CMK (cell line): ENCODE data around the gene CALR3.
"Not testable (repeated sequence)": the region's sequence is repeated elsewhere in the genome, so short reads cannot be mapped to it uniquely, and the experiment has no call there.

Experiments
- DNase-seq: peaks from one replicate; pipeline ENCODE4 v3.0.0-alpha.2; 2010; ENCODE audit warnings: low read depth

CALR3 gene

GRCh38 chr19:16522559-16523377, 26.8 kb upstream of the CALR3 start:
- DNase-seq: no peak

GRCh38 chr19:16521715-16522289, 25.8 kb upstream of the CALR3 start:
- no peak for DNase-seq

GRCh38 chr19:16520986-16521624, 25.1 kb upstream of the CALR3 start:
- no peak for DNase-seq

DNA sequence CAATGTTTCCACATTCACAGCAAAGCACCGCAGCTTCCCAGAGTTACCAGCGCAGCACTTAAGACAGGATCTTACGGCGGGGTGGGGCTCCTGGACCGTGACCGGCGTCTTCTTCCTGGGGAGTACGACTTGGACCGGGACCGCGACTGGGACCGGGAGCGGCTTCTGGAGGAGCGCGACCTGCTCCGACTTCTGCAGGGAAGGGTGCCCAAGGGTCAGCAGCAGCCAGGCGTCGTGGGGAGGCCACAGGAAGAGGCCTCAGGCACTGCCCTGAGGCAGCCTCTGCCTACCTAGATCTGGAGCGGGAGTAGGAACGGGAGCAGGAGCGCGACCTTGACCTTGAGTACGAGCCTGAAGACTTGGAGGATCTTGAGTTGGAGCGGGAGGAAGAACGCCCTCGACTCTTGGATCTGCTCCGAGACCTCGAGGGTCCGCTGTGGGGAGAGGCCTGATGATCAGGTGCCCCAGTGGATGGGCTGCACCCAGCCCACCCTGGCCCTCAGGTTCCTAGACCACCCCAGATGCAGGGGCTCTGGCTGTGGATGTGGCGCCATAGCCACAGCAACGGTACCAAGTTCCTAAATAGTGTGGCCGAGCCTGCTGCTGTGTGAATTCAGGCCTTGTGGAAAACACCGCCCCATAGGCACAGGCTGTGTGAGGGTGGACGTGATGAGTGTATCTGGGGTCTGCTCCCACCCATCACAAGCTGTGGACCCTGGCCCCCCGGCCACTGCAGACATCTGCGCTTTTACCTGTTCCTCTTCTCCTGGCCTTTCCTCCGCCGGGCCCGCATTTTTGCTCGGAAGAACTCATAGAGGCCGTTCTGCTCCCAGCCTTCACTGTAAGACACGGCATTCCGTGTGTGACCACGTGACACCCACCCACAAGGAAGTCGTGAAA, 24.4 kb upstream of the CALR3 start:
- no peak for DNase-seq

GRCh38 chr19:16519230-16519687, 23.3 kb upstream of the CALR3 start:
- DNase-seq: no peak

- DNase-seq: no peak
Measured at GRCh38 chr19:16518483-16519229, 22.7 kb upstream of the CALR3 start.

- DNase-seq: no peak
Measured at GRCh38 chr19:16518061-16518460, 22.1 kb upstream of the CALR3 start.

DNA sequence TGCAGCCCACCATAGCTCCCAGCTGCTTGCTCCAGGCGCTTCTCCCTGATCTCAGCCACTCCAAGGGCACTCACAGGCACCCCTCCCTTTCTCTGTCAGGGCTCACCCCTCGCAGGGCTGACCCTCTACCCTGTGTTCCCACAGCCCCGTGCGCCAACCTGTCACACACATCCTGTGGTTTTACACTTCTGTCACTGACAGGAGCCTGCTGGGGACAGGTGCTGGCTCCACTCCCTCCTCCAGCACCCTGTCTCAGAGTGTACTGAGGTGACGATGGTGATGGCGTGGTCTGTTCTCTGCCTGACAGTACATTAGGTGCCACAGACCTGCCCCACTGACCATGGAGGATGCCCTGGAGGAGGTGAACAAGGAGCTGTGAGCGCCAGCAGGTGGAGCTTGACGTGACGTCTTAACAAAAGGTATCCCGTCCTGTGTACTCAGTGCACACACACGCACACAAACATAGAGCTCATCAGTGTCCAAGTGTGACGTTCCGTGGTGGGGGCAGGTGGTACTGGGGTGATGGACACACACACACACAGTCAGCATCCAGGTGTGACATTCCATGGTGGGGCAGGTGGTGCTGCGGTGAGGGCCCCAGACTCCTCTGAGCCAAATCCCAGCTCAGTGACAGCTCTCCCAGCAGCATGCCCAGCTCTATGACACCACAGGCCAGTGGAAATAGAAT, 21.1 kb upstream of the CALR3 start:
- no peak for DNase-seq

GRCh38 chr19:16516381-16516780, 20.4 kb upstream of the CALR3 start:
- no peak for DNase-seq

DNA sequence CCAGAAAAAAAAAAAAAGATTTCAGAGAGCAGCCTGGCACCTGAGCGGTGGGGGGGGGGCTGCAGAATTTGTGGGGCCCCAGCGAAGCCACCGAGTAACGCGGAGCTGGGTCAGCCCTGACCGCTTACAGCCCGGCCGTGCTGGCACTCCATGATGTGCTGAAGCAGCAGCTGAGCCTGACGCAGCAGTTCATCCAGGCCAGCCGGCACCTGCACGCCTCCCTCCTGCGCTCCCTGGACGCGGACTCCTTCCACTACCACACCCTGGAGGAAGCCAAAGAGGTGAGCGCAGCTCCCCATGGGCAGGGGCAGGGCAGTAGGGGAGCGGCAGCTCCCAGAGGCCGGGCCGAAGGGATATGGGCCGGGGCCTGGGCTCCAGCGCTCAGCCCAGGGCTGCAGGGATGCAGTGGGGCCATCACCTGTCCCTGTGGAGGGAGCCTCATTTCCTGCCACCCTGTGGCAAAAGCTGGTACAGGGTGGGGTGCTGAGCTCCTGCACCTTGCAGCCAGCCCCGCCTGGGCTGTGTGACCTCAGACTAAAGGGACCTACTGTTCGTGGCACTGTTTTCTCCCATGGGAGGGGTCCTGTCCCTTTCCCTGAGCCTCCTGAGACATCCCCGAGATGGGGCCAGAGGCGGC, 18.5 kb upstream of the CALR3 start:
- no peak for DNase-seq

DNA sequence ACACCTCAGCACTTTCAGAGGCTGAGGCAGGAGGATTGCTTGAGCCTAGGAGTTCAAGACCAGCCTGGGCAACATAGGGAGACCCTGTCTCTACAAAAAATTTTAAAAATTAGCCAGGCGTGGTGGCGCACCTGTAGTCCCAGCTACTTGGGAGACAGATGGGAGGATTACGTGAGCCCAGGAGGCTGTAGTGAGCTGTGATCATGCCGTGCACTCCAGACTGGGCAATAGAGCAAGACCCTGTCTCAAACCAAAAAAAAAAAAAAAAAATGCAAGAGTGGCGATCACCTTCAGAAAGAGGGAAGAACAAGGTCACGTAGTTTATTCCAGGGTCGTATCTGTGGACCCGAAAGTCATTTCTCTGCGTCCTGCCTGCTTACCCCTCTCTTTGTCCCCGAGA, 16.6 kb upstream of the CALR3 start:
- DNase-seq: not testable (repeated sequence)

DNA sequence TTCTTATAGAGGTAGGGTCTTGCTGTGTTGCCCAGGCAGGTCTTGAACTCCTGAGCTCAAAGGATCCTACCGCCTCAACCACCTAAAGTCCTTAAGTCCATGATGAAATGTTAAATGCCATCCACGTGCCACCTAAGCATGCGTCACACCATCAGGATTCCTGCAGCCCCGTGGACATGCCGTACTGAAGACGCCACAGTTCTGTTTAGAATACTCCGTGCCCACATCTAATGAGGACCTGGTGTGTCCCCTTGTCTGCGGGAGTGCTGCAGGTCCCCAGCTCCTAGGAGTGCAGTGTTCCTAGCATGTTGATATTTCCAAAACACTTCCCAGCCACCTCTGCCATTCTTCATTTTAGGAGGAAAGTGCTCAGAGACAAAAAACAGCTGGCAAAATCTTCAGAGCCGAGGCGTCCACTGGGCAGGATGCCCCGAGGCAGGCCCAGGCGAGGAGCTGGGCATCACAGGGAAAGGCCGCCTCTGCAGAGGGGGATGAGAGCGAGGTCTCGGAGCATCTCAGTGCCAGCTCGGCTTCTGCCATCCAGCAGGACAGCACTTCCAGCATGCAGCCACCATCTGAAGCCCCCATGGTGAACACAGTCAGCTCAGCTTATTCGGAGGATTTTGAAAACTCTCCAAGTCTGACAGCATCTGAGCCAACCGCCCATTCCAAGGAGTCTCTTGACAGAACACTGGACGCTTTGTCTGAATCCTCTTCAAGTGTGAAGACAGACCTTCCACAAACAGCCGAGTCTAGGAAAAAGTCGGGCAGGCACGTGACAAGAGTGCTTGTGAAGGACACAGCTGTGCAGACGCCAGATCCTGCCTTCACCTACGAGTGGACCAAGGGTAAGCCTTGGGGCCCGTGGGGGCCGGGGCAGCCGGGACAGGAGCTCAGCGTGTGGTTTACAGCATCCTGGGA, 13.4 kb upstream of the CALR3 start:
- DNase-seq: no peak

- DNase-seq: no peak
Measured at GRCh38 chr19:16508546-16508945, 12.6 kb upstream of the CALR3 start.

DNA sequence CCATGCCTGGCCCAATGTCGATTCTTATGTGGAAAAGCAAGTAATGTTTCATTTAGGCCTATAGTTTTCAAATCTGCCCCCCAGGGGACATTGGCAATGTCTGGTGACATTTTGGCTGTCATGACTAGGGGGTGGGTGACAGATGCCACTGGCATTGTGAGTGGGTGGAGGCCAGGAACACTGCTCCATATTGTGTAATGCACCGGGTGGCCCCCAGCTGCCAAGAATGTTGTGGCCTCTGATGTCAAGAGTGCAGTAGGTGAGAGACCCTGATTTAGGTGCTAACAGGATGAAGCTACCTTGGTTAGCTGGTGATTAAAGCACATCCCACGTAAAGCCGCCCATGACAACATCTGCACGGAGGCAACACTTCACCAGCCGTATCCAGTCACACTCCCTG, 11.0 kb upstream of the CALR3 start:
- no peak for DNase-seq

- DNase-seq: not testable (repeated sequence)
Measured at GRCh38 chr19:16506161-16506560, 10.2 kb upstream of the CALR3 start.

DNA sequence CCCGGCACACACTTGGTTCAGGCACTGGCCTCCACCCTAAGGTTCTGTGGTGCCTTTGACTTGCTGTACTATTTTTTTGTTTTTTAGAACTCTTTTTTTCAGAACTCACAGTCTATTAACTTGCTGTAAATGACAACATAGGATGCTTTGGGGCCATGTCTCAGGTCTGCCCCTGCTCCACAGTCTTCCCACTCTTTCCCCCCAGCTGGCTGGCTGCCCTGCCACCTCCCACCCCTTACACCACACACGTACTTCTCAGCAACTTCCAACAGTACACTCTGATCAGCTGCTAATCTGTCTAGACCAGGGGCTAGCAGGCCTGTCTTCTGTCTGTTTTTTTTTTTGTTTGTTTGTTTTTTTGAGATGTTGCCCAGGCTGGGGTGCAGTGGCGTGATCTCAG, 8.3 kb upstream of the CALR3 start:
- no peak for DNase-seq

DNA sequence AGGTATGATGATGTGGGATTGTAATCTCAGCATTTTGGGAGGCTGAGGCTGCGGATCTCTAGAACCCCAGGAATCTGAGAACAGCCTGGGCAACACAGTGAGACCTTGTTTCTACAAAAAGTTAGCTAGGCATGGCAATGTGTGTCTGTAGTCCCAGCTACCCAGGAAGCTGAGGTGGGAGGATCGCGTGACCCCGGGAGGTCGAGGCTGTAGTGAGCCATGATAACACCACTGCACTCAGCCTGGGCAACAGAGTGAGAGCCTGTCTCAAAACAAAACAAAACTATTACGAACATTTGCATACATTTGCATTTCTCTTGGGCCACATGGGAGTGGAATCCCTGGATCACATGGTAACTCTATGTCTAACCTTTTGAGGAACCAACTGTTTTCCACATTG, 1.9 kb upstream of the CALR3 start:
- DNase-seq: no peak

DNA sequence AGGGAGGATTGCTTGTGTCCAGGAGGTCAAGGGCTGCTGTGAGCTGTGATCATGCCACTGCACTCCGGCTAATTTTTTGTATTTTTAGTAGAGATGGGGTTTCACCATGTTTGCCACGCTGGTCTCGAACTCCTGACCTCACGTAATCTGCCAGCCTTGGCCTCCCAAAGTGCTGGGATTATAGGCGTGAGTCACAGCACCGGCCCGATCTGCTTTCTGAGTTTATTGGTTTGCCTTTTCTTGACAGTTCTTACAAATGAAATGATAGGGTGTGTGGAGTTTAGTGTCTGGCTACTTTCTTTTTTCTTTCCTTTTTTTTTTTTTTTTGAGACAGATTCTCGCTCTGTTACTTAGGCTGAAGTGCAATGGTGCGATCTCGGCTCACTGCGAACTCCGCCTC, 1.1 kb upstream of the CALR3 start:
- DNase-seq: no peak

DNA sequence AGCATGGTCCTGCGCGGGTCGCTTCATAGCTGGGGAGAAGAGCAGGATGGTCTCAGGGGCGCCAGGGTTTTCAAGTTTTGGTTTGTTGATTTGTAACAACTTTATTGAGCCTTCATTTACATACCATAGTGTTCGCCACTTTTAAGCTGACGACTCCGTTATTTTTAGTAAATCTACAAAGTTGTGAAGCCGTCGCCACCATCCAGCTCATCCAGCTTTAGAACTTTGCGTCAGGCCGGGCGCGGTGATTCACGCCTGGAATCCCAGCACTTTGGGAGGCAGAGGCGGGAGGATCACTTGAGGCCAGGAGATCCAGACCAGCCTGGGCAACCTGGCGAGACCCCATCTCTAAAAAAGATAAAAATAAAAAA, 631 bp upstream of the CALR3 start:
- DNase-seq: no peak
